Stimulated activated CD4-positive, alpha-beta T cell treated with anti-CD3 and anti-CD28 coated beads, Interleukin-2, amount 100 ng/mL, for 4 hours (primary cell): ENCODE results near the gene CCDC188.

Experiments
- DNase-seq: peaks from one replicate; pipeline ENCODE4 v3.0.0-alpha.2; 2020; ENCODE audit warnings: low read depth

CCDC188 gene

DNA sequence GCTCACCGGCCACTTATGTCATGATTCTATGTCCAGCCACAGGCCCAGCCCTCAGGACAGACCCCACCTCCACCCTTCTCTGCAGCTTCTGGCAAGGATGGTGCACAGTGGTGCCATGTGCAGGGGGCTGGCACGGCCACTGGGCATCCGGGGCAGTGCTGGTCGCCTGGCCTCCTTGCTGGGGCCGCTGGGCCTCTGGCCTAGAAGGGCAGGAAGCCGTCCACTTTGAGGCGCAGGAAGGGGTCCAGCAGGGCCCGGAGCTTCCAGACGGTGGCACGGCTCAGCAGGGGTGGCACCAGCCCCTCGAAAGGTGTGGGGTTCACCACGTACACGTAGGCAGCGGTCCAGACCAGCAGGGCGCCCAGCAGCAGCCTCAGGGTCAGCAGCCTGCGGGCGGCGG is 2.4 kb downstream of the CCDC188 start:
- DNase-seq, result no peak

DNA sequence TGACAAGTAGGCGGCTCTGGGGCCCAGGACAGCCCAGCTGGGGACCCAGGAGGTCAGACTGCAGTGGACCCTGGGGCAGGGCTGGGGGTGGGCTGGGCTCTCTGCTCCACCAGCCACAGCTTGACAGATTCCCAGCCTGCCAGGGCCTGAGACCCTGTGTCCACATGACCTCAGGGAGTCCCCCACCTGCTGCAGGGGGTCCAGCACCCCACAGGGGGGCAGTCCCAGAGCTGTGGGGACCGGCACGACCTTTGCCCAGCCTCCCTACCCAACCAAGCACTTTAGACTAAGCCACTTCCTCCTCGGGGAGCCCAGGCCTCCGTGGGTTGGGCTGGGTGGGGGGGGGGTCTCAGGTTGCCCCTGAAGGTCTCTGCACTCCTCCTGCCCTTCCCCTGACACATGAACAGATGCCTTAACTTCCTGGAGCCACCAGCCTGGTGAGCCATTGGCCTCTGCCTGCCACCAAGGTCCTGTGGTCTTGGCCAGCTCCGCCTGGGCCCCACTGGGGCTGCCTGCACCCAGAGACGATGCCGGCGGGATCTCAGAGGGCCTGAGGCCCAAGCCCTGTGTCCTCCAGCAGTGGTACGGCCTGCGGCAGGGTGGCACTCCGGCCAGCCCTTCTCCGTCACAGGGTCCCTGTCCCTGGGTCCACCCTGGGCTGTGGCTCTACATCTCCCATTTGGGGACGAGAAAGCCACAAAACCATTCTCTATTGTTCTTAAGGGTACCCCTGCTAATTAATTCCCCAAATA is 3.4 kb downstream of the CCDC188 start:
- DNase-seq, result no peak

DNA sequence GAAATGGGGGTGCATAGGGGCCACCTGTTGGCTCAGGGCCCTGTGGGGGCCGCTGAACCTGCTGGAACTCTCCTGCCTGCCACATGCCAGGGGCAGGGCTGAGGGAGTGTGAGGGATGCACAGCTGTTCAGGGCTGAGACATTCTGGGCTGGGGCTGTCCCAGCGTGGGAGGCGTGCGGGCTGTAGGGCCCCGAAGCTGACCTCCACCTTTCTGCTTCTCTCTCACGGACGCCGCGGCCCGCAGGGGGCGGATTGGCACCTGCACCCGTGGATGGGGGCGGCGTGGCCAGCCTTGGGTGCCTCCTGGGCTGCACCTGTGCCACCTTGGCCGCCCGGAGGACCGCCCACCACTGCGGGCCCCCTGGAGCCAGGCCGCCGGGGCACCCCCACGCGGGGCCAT is 4.1 kb downstream of the CCDC188 start:
- no peak for DNase-seq

DNA sequence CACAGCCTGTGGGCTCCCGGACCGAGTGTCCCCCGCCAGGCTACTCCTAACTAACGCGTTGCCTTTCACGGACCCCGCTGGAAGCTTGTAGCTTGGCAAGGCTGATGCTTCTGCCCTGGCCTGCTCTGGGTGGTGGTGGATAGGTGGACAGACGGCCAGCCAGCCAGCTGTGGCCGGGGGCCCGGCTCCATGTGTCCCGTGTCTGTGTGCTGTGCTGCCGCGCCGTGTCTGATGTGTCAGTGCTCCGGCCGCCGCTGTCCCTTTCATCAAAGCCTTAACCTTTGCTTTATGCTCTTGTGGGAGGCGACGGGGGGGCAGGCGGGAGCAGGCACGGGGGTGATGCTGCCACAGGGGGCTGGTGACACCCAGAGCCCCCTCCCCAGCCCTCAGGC is 5.0 kb downstream of the CCDC188 start:
- no peak for DNase-seq

DNA sequence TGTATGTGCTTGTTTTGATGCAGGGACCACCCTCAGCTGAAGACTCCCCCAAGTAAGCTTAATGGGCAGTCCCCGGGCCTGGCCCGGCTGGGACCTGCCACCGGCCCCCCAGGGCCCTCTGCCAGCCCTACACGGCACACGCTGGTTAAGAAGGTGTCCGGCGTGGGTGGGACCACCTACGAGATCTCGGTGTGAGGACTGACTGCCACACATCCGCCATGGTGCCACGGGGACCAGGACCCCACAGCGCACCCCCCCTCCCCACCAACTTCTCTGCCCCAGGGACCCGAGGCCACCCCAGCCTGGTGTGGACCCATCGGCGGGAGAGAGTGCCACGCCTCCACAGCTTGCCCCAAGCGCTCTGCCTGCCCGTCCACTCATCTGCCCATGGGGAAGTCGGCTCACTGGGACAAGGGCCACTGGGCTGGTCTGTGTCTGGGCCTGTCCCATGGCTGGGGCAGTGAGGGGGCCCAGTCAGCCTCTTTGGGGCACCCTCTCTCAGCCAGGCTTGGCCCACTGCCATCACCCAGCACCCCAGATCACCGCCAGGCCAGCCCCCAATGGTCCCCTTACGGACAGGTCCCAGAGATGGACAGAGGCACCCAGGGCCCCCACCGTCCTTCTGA is 5.5 kb downstream of the CCDC188 start:
- DNase-seq, result no peak

DNA sequence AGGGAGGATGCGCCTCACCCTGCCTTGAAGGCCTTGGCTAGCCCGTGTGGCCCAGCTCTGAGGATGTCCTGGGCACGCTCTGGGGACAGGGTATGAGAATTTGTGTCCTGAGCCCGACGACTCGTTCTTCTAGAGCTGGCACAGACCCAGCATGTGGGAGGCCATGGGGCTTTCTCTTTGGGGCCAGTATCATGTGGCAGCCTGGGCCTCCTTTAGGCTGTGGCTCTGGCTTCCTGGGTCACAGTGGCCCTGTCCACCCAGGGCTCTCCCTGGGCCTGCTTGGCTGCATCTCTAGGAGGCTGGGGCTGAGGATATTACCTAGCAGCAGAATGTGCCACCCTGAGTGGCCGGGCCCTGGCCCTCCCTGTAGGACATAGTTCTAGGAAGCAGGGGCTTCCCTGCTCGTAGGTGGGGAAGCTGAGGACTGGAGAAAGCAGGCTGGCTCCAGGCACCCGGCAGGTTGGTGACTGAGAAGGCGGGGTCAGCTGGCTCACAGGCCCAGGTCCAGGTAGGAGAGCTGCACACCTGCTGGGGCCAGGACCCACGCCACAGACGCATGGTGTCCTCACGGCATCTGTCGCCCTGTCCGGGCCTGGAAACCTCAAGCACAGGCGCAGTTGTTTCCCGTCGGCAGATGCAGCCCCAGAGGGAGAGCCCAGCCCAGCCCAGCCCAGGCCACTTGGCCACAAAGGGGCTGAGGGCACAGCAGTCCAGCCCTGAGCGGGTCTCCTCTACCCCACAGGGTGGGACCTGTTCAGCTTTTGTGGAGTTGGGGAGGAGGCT is 6.8 kb downstream of the CCDC188 start:
- DNase-seq, result no peak

DNA sequence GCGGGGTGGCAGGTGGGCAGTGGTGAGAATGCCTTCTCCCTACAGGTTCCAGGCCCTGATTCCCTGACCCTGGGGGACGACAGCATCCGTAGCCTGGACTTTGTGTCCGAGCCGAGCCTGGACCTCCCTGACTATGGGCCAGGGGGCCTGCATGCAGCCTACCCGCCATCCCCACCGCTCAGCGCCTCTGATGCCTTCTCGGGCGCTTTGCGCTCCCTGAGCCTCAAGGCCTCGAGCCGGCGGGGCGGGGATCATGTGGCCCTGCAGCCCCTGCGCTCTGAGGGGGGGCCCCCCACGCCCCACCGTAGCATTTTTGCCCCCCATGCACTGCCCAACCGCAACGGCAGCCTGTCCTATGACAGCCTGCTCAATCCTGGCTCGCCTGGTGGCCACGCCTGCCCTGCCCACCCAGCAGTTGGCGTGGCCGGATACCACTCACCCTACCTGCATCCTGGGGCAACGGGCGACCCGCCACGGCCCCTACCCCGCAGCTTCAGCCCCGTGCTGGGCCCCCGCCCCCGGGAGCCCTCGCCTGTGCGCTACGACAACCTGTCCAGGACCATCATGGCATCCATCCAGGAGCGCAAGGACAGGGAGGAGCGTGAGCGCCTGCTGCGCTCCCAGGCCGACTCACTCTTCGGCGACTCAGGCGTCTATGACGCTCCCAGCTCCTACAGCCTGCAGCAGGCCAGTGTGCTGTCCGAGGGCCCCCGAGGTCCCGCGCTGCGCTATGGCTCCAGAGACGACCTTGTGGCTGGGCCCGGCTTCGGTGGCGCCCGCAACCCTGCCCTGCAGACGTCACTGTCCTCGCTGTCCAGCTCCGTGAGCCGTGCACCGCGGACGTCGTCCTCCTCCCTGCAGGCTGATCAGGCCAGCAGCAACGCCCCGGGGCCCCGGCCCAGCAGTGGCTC is 7.9 kb downstream of the CCDC188 start:
- DNase-seq, result no peak

DNA sequence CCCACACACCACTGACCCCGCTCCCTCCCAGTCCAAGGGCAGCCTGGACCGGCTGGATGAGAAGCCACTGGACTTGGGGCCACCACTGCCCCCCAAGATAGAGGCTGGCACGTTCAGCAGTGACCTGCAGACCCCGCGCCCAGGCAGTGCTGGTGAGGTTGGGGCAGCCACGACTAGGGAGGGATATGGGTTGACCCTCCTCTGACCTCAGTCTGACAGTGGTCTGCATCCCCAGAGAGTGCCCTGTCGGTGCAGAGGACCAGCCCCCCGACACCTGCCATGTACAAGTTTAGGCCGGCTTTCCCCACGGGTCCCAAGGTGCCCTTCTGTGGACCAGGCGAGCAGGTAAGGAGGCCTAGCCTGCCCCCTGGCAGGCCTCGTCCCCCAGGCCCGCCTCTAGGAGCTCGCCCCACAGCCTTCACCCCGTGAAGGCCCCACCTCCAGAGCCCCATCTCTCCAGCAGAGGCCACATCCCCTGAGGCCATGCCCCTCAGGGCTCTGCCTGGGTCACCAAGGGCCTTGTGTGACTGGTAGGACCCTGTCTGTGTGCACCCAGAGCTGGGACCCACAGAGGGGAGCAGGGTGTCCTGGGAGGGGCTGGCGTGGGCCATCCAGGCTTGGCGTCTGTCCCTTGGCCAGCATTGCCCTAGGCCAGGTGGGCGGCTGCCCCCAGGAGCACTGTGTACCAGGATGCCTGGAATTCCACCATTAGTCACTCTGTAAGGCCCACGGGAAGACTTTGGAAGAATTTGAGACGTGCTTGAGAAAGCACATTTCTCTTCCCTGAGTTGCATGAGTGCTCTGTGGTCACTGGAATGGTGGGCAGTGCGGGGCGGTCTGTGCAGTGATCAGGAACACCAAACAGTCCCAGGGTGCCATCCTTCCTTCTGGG is 9.4 kb downstream of the CCDC188 start:
- no peak for DNase-seq

DNA sequence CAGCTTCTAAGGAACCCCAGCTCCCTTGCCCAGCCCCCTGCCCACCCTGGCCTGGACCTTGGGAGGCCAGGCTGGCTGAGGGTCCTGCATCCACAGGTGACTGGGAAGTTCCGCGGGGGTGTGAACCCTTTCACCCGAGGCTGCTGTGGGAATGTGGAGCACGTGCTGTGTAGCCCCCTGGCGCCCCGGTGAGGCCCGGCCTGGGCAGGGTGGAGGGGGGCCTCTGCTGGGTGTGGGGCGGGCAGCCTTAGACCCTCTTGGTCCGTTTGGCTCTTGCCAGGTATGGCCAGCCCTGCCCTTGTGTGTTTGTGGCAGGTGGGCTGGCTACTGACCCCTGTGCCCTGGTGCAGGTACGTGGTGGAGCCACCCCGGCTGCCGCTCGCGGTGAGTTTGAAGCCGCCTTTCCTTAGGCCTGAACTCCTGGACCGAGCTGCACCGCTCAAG is 10.3 kb downstream of the CCDC188 start:
- DNase-seq, result no peak

DNA sequence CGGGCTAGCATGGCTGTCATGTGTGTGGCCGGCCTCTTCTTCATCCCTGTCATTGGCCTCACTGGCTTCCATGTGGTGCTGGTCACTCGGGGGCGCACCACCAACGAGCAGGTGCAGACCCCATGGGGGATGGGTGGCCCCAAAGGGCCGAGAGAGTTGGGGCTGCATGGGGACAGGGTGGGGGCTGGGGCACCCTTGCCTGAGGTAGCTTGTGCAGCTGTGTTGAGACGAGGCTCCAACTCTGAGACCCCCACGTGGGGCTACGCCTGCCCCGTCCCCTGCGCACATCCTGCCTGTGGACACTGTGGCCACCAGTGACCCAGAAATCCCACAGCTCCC is 10.8 kb downstream of the CCDC188 start:
- DNase-seq, result no peak

DNA sequence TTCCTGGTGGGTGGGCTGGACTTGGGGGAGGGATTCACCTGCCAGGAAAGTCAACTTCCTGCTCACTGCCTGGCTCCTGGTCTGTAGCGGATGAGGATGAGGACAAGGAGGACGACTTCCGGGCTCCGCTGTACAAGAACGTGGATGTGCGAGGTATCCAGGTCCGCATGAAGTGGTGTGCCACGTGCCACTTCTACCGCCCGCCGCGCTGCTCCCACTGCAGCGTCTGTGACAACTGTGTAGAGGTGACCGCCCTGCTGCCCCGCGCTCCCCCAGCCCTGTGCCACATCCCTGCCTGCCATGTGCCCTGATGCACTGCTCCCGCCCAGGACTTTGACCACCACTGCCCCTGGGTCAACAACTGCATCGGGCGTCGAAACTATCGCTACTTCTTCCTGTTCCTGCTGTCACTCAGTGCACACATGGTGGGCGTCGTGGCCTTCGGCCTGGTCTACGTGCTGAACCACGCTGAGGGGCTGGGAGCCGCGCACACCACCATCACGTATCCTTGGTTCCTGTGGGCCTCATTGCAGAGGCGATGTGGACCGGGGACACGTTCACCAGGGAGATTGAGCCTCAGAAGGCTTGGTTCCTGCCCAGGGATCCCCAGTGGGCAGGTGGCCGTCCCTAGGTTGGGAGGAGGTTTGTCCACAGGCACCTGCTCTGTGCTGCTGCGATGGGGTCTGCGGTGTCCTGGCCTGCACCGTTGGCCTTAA is 11.3 kb downstream of the CCDC188 start:
- no peak for DNase-seq

DNA sequence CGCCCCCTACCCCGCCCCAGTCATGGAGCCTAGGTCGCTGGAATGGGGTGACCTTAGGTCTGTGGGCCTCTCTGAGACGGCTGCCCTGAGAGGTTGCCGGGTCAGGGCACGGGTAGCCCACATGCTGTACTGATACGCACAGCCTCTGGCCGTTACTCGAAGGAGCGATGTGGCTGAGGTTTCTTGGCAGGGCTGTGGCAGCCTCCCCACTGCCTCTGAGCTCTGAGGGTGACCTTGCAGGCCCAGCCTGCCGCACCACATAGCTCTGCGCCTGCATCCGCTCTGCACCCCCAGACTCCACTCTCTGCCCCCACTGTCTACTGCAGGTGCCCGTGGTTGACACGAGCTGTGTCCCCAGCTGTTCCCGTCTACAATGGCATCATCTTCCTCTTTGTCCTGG is 12.0 kb downstream of the CCDC188 start:
- no peak for DNase-seq

DNA sequence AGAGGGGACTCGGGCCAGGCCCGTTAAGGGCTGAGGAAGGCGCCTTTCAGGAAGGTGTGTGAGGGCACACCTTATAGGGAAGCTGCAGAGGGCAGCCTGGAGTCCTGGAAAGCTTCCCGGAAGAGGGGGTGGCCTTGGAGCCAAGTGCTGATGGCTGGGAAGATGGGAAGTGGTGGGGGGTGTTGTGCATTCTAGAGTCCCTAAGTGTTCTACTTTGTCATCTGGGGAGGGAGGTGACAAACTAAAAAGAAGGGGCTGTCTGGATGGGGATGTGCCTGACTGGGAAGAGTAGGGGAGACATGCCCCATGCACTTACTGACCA is 12.5 kb downstream of the CCDC188 start:
- no peak for DNase-seq

DNA sequence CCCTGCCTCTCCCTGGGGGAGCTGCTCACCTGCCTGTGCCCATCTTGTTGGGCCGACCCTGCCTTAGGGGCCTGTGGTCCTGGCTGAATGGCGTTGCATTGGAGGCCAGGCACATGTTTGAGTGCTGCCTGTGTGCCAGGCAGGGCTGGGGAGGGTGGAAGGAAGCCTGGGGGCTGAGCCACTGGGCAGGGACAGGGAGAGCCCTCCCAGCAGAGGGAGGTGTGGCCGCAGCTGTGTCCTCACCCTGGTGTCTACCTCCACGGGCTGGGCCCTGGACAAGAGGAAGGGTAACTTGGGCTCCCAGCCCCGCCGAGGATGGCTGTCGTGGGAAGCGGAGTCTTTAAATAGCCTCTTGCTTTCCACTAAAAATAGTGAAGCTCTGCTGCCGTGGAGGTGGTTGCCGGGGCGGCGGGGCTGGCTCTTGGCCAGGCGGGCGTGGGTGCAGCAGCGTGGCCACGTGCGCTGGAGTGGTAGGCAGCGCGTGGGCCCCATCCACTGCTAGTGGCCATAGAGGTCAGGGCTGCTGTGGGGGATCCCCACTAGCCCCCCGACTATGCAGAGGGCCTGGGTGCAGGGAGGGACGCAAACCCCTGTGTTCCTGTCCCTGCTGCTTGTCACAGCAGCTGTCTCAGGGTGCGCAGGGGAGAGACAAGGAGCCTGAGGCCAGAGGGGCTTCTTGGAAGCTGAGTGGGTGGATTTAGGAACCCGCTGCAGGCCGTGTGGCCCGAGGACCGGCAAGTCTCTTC is 13.0 kb downstream of the CCDC188 start:
- no peak for DNase-seq

DNA sequence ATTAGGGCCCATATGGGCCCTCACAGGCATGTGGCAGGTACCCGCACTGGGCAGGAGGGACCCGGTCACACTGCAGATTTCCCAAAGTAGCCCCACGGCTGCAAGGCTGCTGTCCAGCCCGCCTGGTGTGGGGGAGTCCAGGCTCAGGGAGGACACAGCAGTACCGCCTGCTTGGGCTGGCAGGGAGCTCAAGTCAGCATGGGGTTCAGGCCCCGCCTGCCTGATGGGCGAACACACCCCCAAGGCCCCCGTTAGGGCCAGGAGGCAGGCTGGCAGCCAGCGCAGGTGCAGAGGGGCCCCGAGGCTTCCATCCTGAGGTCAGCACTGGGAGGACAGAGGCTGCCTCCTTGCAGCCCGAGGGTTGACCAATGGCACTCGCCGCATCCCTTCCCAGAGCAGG is 13.7 kb downstream of the CCDC188 start:
- no peak for DNase-seq

DNA sequence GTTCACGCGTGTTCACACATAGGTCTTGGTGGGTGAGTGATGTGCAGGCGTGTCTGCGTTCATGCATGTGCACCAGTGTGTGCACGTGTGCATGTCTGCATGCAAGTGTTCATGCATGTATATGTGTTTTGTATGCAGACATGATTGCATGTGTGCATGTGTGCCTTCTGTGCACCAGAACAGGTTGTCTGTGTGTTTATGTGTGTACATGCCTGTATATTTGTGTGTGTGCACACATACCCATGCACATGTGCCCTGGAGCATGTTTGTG is 14.3 kb downstream of the CCDC188 start:
- DNase-seq, result no peak

DNA sequence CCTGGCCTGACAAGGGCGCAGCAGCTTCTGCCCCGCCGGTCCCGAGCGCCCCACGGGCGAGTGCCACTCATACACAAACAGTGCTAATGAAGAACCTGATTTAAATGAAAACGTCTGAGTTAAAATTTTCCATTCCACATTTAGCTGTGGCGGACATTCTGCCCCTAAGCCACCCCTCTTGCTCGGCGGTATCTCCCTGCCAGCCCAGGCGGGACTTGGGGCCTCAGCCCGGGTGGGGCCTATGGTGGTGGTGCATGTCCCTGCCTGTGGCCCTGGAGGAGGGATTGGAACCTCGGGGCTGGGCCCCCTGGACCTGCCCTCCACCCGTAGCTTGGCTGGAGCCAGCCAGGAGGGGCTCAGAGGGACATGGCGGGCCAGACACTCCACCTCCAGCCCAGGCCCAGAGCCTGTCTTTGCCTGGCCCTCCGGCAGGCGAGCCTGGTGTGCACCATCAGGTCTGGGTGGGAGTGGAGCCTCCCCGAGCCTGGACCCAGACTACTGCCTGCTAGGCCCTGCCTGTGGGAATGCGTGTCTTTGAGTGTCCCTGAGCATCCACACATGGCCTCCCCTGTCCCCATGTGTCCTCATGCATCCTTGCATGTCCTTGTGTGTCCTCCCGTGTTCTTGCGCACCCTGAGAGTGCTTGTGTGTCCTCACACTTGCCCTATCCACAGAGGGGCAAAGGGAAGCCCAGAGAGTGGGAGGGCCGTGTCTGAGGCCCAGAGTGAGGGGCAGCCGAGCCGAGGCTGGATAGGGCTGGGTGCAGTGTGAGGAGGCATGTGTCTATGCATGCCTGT is 14.9 kb downstream of the CCDC188 start:
- DNase-seq, result no peak

DNA sequence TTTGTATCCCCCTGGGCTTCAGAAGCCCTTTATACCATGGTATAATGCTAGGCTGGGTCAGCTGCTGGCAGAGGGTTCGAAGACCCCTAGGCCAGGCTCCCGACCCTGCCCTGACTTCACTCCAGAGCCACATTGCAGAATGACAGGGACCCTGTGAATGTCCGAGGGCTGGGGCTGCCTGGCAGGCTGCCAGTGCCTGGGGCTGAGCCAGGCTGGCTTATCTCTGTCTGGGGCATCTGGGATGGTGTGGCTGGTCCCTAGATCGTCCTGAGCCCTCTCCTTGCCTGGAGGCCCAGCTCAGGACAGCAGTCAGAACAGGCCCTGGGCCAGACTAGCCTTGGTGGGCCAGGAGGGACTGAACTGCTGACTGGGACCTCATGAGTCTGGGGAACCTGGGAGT is 15.6 kb downstream of the CCDC188 start:
- no peak for DNase-seq

DNA sequence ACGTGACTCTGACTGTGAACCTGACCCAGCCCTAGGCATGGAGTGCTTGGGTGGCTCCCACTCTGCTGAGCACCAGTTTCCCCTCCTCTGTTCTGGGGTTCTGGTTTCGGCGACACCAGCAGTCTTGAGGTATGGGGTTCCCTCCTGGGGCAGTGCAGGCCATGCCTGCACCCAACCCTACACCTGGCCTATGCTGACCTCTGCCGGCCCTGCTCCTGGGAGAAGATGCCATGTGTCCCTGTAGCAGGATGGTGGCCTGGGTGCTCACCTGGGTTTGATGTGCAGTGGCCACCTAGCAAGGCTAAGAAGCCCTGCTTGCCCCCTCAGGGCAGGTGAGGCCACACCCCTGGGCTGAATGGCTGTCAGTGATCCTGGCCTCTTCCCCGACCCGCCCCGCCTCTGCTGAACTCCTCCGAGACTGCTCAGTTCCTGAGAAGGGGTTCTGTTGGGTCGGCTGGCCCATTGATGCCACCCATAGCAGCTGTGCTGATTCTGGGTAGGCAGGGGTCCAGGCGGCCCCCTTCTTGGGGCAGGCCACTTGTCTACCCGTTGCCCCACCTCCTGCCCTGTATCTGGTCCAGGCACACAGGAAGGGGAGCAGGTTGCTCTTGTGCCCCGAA is 16.8 kb downstream of the CCDC188 start:
- DNase-seq, result no peak
